Embryonic facial prominence (tissue), 1 donor: Measurements from ENCODE around the gene SGK1.
"Not testable (repeated sequence)": the region's sequence is repeated elsewhere in the genome, so short reads cannot be mapped to it uniquely, and the experiment has no call there.

Experiments
- DNase-seq: peaks from one replicate; pipeline ENCODE4 v3.0.0-alpha.2; 2016; ENCODE audit errors: extremely low spot score

SGK1 gene

DNA sequence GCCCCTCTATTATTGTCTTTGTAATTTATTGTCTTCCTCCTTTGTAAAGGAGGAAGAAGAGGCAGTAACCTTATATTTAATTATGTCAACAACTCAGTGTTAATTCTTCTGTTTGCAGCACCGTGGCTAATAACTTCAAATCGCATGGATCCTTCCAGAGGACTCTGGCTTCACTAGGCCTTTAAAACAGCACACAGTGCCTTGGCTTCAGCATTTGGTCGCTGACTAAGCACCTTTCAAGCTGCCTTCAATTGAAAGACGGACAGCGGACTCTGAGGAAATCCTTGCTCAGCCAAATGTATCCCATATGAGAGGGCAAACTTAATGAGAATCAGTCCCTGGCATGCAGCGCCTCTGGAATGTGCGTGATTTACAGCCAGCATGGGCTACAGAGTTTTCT, 64.2 kb downstream of the SGK1 start:
- DNase-seq, result no peak

DNA sequence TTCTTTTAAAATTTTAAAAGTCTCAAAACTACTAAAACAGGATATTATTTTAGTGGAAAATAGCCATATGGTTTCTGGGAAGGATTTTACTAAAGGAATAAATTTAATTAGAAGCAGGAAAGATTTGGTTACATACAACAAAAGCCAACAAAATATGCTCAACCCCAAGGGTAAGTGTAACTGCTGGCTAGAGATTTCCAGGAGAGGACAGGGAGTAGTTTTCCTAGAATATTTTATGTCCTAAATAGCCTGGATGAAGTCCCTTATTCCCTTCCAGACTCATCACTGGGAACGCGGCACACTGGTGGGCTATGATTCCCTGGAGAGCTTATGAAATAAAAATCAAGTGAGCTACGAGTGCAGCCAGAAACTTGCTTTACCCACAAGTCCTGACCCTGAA, 66.6 kb downstream of the SGK1 start:
- no peak for DNase-seq

GRCh38 chr6:134250776-134251175, 67.1 kb downstream of the SGK1 start:
- DNase-seq, result no peak

GRCh38 chr6:134249759-134250602, 67.9 kb downstream of the SGK1 start:
- no peak for DNase-seq

DNA sequence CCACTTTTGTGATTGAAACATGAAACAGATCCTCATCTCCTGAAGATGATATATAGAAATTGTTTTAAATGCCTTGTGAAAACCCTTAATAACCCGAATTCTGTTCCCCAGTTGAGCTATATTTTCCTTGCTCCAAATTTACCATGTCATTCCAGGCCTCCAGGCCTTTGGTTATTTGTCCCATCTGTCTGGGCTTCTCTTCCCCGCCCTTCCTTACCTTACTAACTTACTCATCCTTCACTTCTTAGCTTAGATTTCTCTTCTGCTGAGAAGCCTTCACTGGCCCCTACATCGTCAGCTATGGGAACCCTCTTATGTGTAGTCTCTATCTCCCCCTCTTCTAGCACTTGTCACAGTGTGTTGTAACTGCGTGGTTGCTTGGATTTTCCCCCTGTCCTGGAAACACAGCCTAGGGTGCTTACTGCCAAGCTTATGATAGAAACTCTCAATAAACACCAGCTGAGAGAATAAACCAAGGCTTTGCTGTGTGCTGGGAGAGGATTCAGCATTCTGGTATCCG, 68.6 kb downstream of the SGK1 start:
- DNase-seq, result no peak

GRCh38 chr6:134247844-134248580, 69.9 kb downstream of the SGK1 start:
- no peak for DNase-seq

GRCh38 chr6:134247231-134247833, 70.6 kb downstream of the SGK1 start:
- no peak for DNase-seq

DNA sequence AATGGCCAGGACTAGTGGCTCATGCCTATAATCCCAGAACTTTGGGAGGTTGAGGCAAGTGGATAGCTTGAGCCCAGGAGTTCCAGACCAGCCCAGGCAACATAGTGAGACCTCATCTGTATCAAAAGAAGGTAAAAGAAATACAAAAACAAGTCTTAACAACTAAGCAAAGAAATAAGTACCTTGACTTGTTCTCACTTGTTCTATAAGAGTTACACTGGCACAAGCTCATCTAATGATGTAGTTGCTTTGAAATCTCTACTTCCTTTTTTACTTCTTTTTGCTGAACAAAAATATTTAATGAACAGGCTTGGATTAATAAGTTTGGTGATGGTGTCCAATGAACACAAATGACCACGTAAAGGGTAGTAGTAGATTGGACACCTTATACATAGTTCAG, 72.2 kb downstream of the SGK1 start:
- DNase-seq, result no peak

DNA sequence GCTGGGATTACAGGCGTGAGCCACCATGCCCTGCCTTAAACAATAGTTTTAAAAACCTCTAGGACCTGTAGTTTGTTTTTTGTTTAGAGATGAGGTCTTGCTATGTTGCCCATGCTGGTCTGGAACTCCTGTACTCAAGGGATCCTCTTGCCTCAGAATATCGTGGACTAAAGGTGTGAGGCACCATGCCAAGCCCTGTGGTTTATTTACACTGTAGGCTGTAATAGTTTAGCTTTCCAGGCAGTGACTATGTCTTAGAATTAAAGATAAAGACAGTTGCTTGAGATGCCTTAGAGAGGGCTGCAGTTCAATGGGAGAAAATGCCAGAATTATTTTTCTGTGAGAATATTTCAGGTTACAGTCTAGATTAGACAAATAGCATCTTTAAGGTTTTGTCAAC, 72.9 kb downstream of the SGK1 start:
- DNase-seq, result no peak

GRCh38 chr6:134240665-134241431, 77.1 kb downstream of the SGK1 start:
- no peak for DNase-seq

GRCh38 chr6:134238960-134239795, 78.7 kb downstream of the SGK1 start:
- DNase-seq, result no peak

GRCh38 chr6:134238006-134238405, 79.9 kb downstream of the SGK1 start:
- no peak for DNase-seq

DNA sequence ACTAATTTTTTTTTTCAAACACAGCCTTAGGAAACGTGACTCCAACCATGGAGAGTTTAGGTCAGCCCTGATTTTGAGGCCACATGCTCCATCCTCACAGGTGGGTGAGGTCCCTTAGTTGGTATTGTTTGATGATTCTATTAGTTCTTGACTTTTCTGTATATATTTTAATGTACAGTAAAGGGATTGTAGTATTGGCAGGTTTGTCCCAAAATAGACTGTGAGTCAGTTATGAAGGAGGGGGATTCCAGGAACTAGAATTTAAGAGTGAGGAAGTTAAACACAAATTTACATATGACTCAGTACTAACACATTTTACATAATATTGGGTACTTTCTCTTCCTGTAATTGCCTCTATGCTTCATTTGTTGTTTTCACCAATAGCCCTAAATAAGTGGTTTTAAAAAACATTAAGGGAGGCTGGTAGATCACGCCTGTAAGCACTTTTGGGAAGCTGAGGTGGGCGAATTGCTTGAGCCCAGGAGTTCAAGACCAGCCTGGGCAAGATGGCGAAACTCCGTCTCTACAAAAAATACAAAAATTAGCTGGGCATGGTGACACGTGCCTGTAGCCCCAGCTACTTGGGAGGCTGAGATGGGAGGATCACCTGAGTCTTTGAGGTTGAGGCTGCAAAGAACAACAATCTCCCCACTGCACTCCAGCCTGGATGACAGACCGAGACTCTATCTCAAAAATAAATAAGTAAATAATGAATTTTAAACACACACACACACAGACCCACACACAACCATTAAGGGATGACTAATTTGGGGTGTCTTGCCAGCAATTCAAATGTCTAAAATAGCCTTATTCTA, 81.8 kb downstream of the SGK1 start:
- no peak for DNase-seq

DNA sequence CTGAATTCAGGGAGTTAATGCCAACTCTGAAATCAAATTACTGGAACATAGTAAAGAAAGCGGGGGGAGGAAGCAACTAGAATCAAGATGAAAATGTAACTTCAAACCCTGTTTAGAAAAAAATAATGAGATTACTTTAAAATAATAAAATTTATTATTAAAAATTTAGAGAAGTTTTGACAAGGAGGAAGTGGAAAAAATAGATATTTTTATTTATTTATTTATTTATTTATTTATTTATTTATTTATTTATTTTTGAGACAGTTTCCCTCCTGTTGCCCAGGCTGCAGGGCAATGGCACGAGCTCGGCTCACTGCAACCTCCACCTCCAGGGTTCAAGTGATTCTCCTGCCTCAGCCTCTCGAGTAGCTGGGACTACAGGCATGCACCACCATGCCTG, 82.6 kb downstream of the SGK1 start:
- DNase-seq, result not testable (repeated sequence)

DNA sequence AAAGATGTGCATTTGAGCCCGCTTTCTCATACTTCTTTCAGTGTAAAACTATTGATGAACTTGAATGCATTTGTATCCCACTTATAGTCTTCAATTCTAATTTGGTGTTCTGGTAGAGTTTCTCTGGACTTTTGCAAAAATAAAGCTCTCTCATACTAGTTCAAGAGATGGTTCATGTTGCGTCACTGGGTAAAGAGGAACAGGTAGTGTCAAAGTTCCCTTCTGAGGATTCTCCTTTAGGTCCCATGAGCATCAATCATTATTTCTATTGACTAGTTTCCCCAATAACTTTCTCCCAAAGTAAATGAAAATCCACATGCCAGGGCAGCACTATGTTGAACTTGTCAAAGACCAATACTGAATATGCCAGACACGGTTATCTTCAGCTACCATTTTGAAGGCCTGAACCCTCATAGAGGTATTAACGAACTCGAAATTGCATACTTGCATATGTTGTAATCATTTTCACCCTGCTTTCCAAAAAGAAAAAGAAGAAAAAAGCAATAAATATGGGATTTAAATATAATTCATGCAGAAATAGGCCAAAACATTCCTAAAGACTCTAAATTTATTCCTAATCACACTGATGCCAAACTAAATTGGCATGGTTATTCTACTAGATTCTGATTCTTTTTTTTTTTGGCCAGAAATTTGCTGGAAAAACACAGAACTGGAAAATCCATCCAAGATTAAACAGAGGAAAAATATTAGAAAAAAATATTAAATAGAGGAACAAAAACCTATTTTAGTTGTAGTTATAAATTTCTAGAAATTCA, 84.5 kb downstream of the SGK1 start:
- DNase-seq, result no peak

DNA sequence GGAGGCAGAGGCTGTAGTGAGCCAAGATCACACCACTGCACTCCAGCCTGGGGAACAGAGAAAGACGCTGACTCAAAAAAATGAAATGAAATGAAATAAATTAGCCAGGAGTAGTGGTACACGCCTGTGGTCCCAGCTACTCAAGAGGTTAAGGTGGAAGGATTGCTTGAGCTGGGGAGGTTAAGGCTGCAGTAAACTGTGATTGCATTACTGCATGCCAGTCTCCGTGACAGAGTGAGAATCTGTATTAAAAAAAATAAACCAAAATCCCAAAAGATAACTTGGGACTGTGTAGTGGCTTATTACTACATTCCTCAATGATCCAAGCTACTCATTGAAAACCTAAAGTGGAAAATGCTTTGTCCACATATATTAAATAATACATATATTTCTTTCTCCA, 87.0 kb downstream of the SGK1 start:
- no peak for DNase-seq

- no peak for DNase-seq
These were observed 87.7 kb downstream of the SGK1 start for GRCh38 chr6:134230087-134230700.

- DNase-seq, result no peak
These were observed 88.4 kb downstream of the SGK1 start for GRCh38 chr6:134229520-134229919.
